Urinary bladder (tissue), 2 donors: ENCODE measurements around the gene COG8. TPM values are rescaled to one million over a fixed set of nuclear protein-coding genes. Genes with fewer than 3 reads are reported as not detected.

ENCODE experiments used
- polyA plus RNA-seq: library from polyadenylated mRNA; stranded (reverse); fragments of 200-250 nt; gene quantifications from one replicate; pipeline ENCODE4 v1.2.3, GENCODE V29; 2013
- total RNA-seq: library from RNA; depleted of rRNA; stranded (reverse); fragments of >200 nt; gene quantifications from one replicate; pipeline ENCODE4 v1.2.3, GENCODE V29; 2014
- donor health status: healthy.

Gene COG8
- total and polyA plus RNA-seq, 2 donors, result 25.4 to 31.5 TPM

Other genes starting within 250 kb of the COG8 start
- 2.9 TPM for gene HAS3, start 233.9 kb downstream of the COG8 start, total RNA-seq
- gene HAS3, start 233.9 kb downstream of the COG8 start, polyA plus RNA-seq, result 13.0 TPM
- 67.9 TPM for gene CHTF8, start 207.0 kb downstream of the COG8 start, total RNA-seq
- gene CHTF8, start 207.0 kb downstream of the COG8 start, polyA plus RNA-seq, result 76.5 TPM
- gene UTP4, start 206.9 kb downstream of the COG8 start, total RNA-seq, result 19.0 TPM
- 27.1 TPM for gene UTP4, start 206.9 kb downstream of the COG8 start, polyA plus RNA-seq
- 53.3 TPM for gene SNTB2, start 152.4 kb downstream of the COG8 start, total RNA-seq
- 12.9 TPM for gene SNTB2, start 152.4 kb downstream of the COG8 start, polyA plus RNA-seq
- gene VPS4A, start 28.2 kb downstream of the COG8 start, total RNA-seq, result 15.7 TPM
- gene VPS4A, start 28.2 kb downstream of the COG8 start, polyA plus RNA-seq, result 36.7 TPM
- gene PDF, start 9.0 kb downstream of the COG8 start, total RNA-seq, result 4.7 TPM
- 6.7 TPM for gene PDF, start 9.0 kb downstream of the COG8 start, polyA plus RNA-seq
- gene NIP7, start 208 bp upstream of the COG8 start, total RNA-seq, result 16.0 TPM
- 11.3 TPM for gene NIP7, start 208 bp upstream of the COG8 start, polyA plus RNA-seq
- gene TMED6, start 12.2 kb upstream of the COG8 start, total RNA-seq, result not detected
- 0.09 TPM for gene TMED6, start 12.2 kb upstream of the COG8 start, polyA plus RNA-seq
- gene TERF2, start 46.4 kb upstream of the COG8 start, total RNA-seq, result 15.1 TPM
- 17.2 TPM for gene TERF2, start 46.4 kb upstream of the COG8 start, polyA plus RNA-seq
- gene CYB5B, start 85.1 kb upstream of the COG8 start, total RNA-seq, result 114 TPM
- 75.2 TPM for gene CYB5B, start 85.1 kb upstream of the COG8 start, polyA plus RNA-seq
- gene NFAT5, start 226.4 kb upstream of the COG8 start, total RNA-seq, result 100 TPM
- gene NFAT5, start 226.4 kb upstream of the COG8 start, polyA plus RNA-seq, result 7.1 TPM